Measurements from ENCODE around the gene MAP4K2.

The MAP4K2 gene

DNA sequence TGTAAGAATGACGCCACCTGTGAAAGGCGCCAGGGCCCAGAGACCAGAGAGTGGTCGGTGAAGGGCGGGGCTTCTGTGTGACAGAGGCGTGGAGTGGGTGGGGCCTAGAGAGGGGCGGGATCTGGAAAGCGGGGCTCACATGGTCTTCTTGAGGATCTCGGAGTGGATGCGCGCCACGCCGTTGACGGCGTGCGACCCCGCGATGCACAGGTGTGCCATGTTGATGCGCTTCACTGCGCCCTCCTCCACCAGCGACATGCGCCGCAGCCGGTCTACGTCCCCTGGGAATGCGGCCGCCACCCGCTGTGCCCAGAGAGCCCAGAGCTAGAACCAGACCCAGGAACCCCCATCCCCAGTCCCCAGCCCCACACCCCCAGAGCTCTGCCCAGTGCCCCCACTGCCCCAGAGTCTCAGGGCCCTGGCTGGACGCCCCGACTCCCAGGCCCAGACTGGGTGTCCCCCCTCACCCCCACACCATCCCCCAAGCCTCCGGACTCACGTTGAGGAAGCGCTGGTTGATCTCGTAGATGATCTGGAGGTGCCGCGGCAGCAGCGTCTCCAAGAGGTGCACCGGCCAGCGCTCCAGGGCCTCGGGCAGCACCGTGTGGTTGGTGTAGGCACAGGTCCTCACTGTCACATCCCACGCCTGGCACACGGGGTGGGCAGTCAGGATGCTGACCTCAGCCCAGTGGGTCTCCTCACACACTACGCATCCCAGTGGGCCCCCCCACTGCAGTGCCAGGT, 49.5 kb downstream of the MAP4K2 start:
- no peak for DNase-seq

GRCh38 chr11:64753019-64753379, 50.0 kb downstream of the MAP4K2 start:
- DNase-seq, result no peak

DNA sequence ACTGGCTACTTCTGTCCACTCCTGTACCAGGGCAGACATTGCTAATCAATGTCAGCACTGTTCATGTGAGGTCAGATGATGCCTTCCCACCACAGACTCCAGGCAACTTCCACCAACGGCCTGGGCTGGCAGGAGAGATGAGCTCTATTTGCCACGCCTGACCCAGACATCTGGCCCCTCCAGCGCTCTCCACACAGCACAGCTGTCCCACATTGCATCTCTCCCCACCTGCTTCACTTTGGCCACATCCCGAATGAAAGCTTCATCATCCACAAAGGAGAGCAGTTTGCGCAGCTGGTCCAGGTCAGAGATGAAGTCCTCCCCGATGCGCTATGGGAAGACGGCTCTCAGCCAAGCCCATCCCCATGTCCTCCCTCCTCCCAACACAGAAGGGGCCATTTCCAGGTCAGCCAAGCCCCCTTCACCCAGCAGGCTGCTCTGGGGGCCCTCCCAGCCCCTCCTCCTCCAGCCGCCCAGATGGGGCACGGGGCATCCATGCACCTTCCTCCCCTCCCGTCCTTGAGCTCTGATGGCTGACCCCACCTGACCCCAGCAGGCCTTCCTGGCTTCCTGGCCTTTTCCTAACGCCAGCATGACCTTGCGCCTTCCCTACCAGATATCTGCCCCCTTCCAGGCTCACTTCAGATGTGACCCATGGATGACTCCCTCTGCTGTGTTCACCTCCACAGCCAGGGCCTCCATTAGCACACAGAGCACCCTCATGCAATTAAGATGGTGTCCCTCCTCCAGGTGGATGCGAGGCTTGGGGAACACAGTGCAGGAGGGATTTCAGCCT, 50.6 kb downstream of the MAP4K2 start:
- DNase-seq, result no peak

GRCh38 chr11:64751580-64751979, 51.4 kb downstream of the MAP4K2 start:
- no peak for DNase-seq

DNA sequence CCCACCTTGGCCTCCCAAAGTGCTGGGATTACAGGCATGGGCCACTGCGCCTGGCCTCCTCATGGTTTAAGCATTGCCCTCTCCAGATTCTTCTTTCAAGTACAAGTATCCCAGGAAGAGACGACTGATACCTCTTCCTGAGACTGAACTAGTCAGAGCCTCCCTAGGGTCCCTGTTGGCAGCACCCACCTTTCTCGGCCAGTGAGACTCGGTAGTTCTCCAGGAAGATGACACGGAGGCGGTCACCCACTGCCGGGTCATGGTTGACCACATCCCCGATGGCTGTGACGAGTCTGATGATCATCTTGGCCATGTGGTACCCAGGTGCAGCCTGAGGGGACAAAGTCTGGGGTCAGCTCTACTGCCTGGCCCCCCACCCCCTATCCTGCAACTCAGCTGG, 51.9 kb downstream of the MAP4K2 start:
- no peak for DNase-seq

DNA sequence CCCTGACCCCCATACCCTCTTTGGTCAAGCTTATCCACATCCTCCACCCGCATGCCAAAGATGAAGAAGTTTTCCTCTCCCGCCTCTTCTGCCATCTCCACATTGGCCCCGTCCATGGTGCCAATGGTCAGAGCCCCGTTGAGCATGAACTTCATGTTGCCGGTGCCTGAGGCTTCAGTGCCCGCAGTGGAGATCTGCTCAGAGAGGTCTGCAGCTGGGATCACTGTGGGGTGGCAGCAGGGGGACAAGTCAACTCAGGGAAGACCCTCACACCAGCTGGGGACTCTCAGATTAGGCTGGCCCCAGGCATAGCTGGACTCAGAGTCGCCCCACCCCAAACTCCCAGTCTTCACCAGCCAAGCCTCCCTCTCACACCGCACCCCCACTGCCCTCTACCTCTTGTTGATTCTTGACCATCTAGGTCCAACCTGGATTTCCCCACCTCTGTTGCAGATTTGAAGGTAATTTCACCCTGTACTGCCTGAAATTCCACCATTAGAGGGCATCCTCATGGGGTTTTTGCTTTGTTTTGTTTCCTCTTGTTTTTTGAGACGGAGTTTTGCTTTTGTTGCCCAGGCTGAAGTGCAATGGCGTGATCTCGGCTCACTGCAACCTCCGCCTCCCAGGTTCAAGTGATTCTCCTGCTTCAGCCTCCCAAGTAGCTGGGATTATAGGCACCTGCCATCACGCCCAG, 52.5 kb downstream of the MAP4K2 start:
- no peak for DNase-seq

- DNase-seq, result no peak
Measured at GRCh38 chr11:64747961-64748665, 54.9 kb downstream of the MAP4K2 start.

DNA sequence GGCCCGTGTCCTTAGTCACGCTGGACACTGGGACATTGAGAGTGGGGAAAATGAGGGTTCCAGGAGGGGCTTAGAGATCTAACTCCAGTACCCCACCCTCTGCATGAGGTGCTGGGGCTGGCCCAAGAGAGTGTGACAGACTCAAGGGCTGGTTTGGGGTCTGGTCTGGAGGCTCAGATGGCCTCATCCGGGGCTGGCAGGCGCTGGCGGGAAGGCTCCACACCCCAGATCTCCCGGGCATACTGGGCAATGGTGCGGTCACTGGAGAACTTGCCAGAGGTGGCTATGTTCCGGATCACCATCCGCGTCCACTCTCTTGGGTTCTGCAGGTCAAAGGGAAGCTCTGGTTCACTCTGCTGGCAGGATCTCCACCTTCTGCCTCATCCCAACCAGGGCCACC, 56.5 kb downstream of the MAP4K2 start:
- DNase-seq, result no peak

- peak; percentile 68 for DNase-seq
Measured at GRCh38 chr11:64745521-64746328, 57.3 kb downstream of the MAP4K2 start.

DNA sequence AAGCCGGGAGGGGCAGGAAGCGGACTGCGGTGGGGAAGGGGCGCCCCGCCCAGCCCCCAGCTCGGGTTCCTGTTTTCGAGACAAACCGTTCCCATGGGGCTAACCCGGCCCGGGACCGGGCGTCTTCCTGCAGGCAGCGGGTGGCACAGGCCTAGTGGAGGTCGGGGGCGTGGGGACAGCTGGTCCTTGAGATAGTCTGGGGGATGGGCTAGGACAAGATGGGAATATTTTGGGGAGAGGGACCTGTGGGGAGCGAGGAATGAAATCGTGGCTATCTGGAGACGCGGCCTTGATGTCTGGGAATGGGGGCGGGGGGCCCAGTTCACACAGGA, 57.9 kb downstream of the MAP4K2 start:
- DNase-seq, result peak; percentile 63

DNA sequence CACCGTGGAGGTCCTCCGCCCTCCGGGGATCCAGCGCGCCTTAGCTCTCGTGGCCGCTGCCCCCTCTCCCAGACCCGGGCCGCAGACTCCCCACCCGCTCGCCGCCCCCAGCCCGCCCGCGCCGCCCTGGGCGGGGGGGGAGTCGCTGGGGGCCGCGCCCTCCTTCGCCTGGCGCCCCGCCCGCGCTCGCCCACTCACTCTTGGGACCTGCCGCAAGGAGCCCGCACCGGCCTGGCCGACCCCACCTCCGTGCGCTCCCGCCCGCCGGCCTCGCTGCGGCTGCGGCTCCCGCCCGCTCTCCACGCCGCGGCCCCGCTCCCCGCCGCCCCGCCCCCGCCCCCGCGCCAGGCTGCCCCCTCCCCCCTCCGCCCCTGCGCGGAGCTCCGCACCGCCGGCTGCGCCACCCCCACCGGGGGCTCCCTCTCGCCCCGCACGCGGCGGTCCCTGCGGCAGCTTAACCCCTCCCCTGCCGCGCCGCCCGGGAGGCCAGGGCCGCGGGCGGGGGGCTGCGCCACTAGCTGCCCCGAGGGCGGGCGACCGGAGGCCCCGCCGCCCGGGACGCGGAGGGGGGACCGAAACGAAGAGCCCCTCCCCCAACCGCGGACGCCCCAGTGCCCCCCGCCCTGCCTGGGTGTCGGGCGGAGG, 58.3 kb downstream of the MAP4K2 start:
- peak; percentile 30 for DNase-seq

- peak; percentile 81 for DNase-seq
Measured at GRCh38 chr11:64743591-64744543, 59.1 kb downstream of the MAP4K2 start, which contains the start of gene RASGRP2. Gene RASGRP2 (minus strand): TSS chr11:64744142. CDS start chr11:64742866, 1,276 bp downstream.

- DNase-seq, result peak; percentile 80
Measured at GRCh38 chr11:64742889-64743590, 60.0 kb downstream of the MAP4K2 start.

GRCh38 chr11:64742087-64742888, 60.7 kb downstream of the MAP4K2 start:
- DNase-seq, result peak; percentile 52

DNA sequence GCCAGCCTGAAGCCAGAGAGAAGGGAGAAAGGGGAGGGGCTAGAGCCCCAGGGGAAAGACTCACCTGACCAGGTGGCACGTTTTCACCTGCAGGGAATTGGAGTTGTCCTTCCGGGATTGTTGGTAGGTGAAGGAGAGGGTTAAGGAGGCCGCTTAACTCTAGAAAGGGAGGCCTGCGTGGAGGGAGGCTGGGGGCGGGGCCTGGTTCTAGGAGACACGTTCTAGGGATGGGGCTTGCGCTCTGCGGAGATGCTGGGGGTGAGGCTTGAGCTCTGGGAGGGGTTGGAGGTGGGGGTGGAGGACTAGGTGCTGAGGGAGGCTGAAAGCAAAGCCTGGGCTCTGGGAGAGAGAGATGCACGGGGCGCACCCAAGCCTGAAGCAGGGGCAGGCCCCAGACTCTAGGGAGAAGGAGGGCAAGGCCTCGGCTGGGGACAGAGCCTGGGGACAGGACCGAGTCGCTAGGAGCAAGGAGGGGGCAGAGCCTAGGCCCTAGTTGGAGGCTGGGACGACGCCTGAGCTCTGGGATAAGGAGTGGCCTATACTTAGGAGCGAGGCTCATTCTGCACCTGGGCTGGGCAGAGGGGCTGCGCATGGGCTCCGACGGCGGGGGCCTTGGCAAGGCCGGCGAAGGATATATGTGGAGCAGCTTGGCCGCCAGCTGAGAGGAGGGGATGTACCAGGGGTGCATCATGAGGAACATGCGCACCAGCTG, 61.5 kb downstream of the MAP4K2 start:
- no peak for DNase-seq

GRCh38 chr11:64739871-64740270, 63.1 kb downstream of the MAP4K2 start:
- DNase-seq, result no peak

DNA sequence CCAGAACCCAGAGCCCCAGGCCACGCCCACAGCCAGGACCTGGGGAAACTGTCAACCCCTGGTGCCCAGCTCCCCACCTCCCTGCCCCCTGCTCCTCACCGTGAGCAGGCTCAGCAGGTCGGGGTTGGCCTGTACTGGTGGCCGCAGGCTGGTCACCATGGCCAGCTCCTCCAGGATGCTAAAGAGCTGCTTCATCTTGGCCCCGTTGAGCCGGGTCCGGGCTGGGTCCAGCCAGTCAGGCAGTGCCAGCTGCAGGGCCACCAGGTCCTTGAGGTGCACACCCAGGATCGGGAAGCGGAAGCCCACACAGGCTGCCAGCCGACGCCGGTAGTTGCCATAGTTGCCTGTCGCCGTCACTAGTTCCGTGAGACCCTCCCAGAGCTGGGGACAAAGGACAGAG, 66.4 kb downstream of the MAP4K2 start:
- DNase-seq, result no peak

DNA sequence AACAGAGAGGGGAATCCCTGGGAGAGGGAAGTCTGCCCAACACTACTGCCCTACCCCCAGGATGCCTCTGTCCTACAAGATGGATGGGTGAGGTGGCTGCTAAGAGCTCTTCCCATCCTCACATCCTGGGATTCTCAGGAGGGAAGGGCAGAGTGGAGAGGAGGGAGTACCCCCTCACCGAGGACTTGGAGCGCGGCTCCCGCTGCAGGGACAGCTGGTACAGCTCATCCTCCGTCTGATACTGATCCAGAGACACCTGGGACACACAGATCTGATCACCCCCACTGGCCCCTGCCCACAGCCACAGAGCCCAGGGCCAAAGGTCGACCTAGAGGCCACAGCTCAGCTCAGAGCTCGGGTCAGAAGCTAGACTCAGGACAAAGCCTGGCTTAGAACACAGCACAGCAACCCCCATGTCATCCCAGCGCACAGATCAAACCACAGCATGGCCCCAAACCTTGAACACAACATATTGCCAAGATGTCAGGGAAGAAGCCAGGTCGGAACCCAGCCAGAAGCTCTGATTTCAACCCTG, 67.2 kb downstream of the MAP4K2 start:
- DNase-seq, result no peak
